ENCODE data around the gene PLEKHM2.
"Not testable (repeated sequence)": the region's sequence is repeated elsewhere in the genome, so short reads cannot be mapped to it uniquely, and the experiment has no call there.

PLEKHM2 gene, protein sequence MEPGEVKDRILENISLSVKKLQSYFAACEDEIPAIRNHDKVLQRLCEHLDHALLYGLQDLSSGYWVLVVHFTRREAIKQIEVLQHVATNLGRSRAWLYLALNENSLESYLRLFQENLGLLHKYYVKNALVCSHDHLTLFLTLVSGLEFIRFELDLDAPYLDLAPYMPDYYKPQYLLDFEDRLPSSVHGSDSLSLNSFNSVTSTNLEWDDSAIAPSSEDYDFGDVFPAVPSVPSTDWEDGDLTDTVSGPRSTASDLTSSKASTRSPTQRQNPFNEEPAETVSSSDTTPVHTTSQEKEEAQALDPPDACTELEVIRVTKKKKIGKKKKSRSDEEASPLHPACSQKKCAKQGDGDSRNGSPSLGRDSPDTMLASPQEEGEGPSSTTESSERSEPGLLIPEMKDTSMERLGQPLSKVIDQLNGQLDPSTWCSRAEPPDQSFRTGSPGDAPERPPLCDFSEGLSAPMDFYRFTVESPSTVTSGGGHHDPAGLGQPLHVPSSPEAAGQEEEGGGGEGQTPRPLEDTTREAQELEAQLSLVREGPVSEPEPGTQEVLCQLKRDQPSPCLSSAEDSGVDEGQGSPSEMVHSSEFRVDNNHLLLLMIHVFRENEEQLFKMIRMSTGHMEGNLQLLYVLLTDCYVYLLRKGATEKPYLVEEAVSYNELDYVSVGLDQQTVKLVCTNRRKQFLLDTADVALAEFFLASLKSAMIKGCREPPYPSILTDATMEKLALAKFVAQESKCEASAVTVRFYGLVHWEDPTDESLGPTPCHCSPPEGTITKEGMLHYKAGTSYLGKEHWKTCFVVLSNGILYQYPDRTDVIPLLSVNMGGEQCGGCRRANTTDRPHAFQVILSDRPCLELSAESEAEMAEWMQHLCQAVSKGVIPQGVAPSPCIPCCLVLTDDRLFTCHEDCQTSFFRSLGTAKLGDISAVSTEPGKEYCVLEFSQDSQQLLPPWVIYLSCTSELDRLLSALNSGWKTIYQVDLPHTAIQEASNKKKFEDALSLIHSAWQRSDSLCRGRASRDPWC

DNA sequence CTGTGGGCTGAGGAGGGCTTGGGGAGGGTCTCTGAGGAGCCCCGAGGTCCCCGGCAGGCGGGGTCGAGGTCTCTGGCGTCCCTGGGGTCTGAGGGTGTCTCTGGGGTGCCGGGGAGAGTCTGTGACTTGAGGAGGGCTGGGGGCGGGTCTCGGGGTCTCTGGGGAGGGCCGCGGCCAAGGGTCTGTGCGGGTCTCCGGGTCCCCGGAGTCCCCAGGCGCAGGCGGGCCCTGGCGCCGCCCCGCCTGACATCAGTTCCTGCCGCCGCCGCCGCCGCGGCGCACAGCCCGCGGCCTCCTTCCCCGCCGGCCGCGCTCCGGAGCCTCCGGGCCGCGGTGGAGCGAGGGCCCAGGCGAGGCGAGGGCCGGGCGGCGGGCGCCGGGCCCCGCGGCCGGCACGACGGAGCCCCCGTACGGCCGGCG lies at the start of gene PLEKHM2:
Gene PLEKHM2, plus strand, starts transcription at position 279 of the 420 bp plus-strand sequence. CDS start 239 bp downstream, outside the sequence.
- peak in 1 of 3 donors; percentile 4 for DNase-seq (ENCODE audit: low read depth in 3 of 3)

DNA sequence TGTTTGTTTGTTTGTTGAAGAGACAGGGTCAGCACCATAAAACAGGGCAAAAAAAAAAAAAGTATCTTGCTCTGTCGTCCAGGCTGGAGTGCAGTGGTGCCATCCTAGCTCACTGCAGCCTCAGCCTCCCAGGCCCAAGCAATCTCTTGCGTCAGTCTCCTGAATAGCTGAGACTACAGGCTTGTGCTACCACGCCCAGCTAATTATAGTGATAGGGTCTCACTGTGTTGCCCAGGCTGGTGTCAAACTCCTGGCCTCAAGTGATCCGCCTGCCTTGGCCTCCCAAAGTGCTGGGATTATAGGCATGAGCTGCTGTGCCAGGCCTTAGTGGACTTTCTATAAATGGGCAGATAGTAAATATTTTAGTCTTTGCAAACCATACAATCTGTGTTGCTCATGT lies 47.7 kb upstream of the PLEKHM2 start:
- no peak for DNase-seq (ENCODE audit: low read depth in 3 of 3)

DNA sequence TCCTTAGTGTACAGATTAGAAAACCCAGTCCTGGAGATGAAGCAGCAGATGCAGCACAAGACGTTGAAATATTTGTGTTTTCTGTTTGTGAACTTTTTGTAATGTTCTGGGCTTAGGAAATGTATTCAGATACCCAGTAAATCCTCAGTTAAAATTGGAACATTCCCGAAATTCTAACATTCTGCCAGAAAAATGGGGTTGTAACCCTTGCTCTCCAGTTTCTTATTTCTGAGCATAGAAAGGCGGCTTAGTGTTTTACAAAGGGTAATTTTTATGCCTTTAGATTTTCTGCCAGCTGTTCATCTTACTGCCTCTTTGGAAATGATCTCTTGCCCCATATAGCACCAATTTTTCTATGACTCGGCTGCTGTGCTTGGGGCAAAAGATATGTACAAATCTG lies 46.3 kb upstream of the PLEKHM2 start:
- no peak for DNase-seq (ENCODE audit: low read depth in 3 of 3)

DNA sequence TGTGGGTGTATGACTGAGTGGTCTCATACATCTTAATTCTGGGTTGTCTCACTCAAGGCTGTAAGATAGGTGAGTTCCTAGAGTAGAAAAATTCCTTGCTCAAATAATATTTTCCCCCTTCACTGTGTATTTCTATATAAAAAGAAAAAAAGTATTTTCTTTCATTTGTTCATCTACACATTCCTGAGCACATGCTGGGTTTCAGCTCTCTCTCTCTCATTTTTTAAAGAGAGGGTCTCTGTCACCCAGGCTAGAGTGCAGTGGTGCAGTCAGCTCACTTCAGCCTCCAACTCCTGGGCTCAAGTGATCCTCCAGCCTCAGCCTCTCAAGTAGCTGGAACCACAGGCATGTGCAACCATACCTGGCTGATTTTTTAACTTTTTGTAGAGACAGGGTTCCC lies 44.9 kb upstream of the PLEKHM2 start:
- no peak for DNase-seq (ENCODE audit: low read depth in 3 of 3)

DNA sequence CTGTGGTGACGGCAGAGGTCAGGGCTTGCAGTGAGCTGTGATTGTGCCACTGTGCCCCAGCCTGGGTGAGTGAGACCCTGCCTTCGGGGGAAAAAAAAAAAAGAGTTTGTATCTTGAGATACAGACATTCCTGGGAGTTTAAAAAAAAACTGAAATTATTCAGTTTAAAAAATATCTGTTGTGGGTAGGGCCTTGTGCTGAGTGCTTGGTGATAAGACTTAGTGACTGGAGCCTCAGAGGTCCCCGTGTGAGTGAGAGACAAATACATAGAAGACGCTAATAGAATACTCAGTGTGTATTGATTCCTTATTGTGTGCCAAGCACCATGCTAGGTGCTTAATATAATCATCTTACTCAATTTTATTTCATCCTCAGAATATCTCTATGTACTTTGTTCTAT lies 44.2 kb upstream of the PLEKHM2 start:
- DNase-seq (ENCODE audit: low read depth in 3 of 3), result no peak

DNA sequence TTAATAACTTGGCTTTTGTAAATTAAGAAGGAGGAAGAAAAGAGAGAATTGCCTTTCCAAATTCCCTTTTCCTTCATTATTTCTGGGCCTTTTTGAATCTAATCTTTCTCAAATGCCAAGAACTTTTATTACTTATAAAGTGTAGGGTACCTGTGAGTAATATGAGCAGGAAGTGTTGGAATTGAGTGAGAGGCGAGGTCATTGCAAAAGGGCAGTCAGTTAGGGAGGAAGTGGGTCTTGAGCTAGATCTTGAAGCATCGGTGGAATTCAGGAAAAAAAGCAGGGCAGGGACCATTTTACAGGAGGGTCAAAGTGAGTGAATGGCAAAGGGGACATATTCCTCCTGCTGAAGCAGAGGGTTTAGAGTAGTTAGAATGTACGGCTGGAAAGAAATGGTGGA lies 43.5 kb upstream of the PLEKHM2 start:
- DNase-seq (ENCODE audit: low read depth in 3 of 3), result no peak

DNA sequence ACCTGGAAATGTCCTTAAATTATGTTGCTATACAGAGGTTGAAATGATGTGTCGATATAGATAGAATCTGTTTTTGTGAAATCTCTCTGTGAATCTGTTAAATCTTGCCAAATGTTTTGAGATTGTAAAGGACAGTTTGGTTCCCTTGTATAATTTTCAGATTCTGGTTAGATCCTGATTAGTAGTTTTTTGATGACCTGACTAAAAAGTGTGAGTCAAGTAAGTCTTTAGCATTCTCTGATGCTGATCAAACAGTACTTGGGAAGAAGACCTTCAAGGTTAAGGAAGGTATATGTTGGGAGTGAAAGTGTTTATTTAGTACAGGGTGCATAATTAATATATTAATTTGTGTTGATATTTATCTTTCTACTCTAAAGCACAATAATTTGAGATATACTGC lies 34.2 kb upstream of the PLEKHM2 start:
- DNase-seq (ENCODE audit: low read depth in 3 of 3), result no peak

DNA sequence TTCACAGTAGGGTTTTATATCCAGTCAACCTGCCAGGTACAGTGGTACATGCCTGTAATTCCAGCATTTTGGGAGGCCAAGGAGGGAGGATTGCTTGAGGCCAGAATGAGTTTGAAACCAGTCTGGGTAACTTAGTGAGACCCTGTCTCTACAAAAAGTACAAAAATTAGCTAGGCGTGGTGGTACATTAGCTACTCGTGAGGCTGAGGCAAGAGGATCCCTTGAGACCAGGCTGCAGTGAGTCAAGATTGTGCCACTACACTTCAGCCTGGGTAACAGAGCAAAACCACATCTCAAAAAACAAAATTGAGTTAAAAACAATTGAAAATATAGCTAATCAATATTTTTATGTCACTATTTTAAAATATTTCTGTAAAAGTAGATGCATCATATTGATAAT lies 33.7 kb upstream of the PLEKHM2 start:
- DNase-seq (ENCODE audit: low read depth in 3 of 3), result no peak

DNA sequence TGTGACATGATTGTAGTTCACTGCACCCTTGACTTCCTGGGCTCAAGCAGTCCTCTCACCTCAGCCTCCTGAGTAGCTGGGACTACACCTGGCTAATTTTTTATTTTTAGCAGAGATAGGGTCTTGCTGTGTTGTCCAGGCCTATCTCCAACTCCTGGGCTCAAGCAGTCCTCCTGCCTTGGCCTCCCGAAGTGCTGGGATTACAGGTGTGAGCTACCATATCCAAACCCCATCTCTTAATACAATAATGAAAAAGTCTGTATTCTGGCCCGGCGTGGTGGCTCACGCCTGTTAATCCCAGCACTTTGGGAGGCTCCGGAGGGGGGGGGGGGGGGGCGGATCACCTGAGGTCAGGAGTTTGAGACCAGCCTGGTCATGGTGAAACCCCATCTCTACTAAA lies 32.0 kb upstream of the PLEKHM2 start:
- DNase-seq (ENCODE audit: low read depth in 3 of 3), result not testable (repeated sequence)

DNA sequence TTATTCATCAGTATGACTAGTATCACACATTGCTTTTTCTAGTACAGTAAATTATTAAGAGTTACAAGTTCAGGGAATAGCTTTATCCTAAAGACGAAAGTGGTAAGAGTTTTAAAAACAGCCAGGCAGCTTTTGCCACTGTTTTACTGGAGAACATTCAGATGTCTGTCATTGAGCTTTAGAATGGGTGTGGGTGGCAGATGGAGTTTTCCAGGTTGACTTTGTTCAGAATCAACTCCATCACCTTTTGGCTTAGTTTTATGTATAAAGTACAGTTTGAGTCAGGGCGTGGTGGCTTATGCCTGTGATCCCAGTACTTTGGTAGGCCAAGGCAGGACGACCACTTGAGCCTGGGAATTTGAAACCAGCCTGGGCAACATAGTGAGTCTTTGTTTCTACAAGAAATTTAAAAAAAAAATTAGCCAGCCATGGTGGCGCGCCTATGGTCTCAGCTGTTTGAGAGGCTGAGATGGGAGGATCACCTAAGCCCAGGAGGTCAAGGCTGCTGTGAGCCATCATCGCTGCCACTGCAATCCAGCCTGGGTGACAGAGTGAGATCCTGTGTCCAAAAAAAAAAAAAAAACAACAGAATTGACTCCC lies 29.9 kb upstream of the PLEKHM2 start:
- DNase-seq (ENCODE audit: low read depth in 3 of 3), result no peak

DNA sequence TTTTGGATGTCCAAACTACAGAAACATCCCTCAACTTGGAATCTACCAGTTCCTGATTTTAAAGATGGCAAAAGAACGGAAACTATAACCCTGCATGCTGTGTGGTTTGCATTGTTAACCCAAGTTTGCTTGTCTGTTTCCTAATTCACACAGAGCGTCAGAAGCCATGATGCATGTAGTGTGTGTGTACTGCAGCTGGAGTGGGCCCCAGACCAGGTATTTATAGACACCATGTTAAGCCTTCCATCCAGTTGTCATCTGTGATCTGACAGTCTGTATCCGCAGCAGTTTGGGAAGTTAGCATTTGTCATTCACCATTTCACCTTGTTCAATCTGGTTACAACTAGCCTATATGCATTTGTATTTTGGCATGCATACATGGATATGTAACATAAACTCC lies 27.7 kb upstream of the PLEKHM2 start:
- DNase-seq (ENCODE audit: low read depth in 3 of 3), result no peak

DNA sequence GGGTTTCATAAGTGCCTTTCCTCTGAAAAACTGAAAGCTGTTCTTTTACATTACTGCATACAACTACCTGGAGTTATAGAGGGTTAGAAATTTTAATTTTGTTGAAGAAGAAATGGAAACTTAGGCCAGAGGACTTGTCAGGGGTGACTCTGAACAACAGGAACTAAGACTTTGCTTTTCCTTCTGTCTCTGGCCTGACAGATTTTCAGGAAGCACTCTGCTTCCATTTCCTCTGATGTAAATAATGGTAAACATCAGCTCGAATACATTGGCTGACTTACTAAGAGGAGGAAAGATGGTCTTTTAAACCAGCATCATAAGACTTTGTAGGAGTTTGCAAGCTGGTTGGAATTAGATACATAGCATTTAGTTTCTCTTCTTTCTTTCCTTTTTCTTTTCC lies 27.1 kb upstream of the PLEKHM2 start:
- DNase-seq (ENCODE audit: low read depth in 3 of 3), result no peak

DNA sequence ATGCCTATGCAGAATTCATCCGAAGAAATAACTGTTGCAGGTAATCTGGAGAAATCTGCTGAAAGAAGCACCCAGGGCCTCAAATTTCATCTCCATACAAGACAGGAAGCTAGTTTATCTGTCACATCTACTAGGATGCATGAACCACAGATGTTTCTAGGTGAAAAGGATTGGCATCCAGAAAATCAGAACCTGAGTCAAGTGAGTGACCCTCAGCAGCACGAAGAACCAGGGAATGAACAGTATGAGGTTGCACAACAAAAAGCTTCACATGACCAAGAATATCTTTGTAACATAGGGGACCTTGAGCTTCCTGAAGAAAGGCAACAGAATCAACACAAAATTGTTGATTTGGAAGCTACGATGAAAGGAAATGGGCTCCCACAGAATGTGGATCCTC lies 24.0 kb upstream of the PLEKHM2 start:
- DNase-seq (ENCODE audit: low read depth in 3 of 3), result no peak

DNA sequence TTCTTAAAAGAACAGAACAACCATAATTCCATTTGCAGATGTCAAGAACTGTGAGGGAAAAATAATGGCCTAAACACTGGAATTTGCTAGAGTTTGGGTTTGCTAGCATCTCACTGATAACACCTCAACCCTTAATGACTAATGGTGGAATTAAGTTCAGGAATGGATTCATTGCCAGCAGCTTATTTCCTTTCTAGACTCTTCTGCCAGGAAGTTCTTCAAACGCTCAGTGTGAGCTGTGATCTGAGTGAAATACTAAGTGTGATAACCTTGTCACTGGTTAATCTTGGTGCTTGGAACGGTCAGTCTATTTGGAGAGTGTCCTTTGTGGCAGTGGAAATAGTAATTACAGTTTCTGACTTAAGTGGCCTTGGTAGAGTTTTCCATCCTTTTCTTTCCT lies 21.6 kb upstream of the PLEKHM2 start:
- DNase-seq (ENCODE audit: low read depth in 3 of 3), result no peak

DNA sequence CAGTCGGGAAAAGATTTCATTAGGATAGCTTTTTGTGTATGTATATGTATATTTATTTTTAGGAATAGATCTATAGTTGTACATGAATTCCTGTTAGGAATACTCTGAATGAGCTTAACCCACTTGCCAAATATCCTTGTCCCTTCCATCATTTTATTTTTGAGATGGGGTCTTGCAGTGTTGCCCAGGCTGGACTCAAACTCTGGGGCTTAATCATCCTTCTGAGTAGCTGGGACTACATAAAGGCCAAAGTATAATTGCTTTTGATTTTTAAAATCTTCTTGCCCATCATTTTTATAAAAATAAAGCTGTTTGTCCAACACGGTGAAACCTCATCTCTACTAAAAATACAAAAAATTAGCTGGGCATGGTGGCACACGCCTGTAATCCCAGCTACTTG lies 20.2 kb upstream of the PLEKHM2 start:
- no peak for DNase-seq (ENCODE audit: low read depth in 3 of 3)

DNA sequence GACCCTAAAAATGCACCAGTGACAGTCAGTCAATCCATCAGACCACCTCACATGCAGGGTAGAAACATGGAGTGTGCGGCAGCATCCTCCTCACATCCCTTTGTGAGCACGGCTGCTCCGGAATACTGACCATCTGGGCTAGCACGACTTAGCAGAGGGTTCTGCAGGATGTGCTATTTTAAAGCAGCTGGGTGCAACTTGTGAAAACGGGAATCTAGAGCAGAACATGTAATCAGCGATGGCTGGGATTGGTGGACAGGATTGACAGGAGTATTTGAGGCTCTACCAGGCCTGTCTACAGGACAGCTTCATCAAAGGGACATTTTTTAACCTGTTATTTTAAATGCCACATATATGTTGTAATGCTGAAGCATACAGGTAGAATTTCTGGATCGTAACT lies 16.8 kb upstream of the PLEKHM2 start:
- no peak for DNase-seq (ENCODE audit: low read depth in 3 of 3)

DNA sequence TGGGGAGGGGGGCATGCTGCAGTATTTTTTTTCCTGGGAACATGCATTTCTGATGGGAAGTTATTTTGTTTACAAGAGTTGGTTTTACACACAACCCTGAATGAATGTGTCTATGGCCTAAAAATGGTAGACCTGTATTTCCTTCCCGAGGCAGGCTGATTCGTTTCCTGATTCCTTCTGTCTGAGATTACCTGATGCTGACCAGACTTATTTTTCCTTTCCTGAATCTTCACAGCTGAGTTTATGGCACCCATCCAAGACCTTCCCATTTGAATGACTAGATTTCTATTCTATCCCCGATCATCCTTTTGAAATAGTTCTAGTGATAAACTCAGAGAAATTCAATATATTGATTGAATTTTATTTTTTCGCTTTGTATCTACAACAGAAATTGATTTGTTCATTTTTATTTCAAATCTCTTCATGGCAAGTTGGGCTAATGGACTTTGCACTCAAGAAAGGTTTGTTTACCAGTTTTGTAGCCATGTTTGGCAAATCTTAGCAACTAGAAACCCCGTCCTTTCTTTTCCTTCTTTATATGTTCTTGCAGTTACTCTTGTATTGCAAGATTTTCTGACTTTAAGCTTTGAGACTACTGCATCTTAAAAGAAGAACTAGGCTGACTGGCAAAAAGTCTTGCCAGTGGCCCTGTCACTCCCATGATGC lies 15.9 kb upstream of the PLEKHM2 start:
- DNase-seq (ENCODE audit: low read depth in 3 of 3), result no peak

DNA sequence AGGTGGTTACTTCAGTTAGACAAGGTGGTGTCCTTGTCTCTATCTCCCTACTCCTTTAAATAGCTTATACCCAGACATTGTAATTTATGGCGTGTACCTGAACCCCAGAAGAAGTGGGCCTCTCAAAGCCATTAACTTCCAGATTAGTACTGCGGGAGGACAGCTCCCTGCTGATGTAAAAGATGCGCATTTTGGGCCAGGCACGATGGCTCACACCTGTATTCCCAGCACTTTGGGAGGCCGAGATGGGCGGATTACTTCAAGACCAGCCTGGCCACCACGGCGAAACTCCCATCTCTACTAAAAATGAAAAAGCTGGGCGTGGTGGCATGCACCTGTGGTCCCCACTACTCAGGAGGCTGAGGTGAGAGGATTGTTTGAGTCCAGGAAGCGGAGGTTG lies 15.0 kb upstream of the PLEKHM2 start:
- no peak for DNase-seq (ENCODE audit: low read depth in 3 of 3)

DNA sequence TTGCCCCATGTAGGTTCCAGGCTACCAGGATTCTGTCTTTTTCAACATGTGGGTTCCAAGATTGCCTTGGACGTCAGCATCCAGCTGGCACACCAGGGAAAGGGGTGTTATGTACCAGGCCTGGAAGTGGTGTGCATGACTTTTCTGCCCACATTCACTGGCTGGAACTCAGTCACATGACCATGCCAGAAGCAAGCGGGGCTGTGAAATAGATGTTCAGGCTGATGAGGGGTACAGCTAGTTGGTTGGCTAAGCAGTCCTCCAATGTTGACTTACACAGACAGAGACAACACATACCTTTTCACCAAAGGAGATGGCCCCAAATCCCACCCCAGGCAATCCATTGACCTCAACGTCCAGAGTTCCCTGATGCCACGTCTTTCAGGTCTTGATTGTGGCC lies 14.3 kb upstream of the PLEKHM2 start:
- no peak for DNase-seq (ENCODE audit: low read depth in 3 of 3)

DNA sequence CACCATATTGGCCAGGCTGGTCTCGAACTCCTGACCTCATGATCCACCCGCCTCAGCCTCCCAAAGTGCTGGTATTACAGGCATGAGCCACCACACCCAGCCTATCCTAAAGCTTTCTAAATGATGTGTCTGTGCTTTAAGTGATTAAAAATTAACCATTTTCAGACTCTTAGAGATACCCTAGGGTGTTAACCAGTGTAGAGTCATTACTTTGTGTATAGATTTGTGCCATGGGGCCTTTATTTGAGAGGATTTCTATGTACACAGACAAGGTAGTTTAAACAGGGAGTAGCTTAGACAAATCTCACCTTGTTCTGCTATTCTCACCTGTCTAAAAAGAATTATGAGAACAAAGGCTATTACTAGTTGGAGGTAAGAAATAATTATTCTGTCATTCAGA lies 12.7 kb upstream of the PLEKHM2 start:
- no peak for DNase-seq (ENCODE audit: low read depth in 3 of 3)

DNA sequence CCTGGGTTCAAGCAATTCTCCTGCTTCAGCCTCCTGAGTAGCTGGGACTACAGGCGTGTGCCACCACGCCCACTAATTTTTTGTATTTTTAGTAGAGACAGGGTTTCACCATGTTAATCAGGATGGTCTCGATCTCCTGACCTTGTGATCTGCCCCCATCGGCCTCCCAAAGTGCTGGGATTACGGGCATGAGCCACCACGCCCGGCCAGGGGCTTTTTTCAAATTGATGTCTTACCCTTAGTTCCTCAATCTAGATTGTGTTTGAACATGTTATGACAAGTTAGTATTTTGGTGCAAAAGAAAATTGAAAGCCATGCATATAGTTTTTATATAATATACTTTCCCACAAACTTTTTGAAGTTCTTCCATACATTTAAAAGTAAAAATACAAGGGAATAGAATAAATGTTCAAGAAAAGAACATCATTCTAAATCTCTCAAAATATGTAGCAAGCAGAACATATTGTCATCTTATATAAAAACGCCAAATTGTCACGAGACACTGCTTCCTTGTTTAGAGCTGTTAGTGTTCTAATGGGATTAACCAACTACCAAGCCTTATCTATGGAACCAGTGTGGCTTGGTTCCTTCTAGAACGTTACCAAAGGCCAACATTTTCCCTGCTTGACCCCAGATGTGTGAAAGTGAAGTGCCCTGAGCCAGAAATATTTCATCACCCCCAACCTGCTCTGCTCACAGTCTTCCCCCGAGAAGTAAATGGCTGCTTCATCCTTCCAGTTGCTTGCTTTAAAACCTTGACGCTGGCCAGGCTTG lies 9.5 kb upstream of the PLEKHM2 start:
- no peak for DNase-seq (ENCODE audit: low read depth in 3 of 3)

Measured in stimulated activated CD4-positive, alpha-beta T cell treated with anti-CD3 and anti-CD28 coated beads, TNF-alpha, amount 100 ng/mL, for 48 hours (primary cell).